H1 (cell line): Measurements from ENCODE around the gene H2AZ1. TPM values are rescaled to one million over a fixed set of nuclear protein-coding genes. Genes with fewer than 3 reads are reported as not detected.
A peak's percentile ranks its signal among the peaks of the same experiment; 100 is the strongest.

Source experiments
- CBX5 ChIP-seq: fragments of 300-800, 300-1000 bp; sonication (generic); IDR thresholded peaks from 2 replicates; pipeline ENCODE4 v1.7.1; 2016; ENCODE audit warnings: antibody characterized with exemption, low read length, low read depth
- CHD1 ChIP-seq: IDR thresholded peaks from 2 replicates; pipeline ENCODE4 v1.6.1; 2012; ENCODE audit warnings: low read depth, low read length, improper control_type of control experiment
- CTBP2 ChIP-seq: IDR thresholded peaks from 2 replicates; pipeline ENCODE4 v1.7.0; 2011; ENCODE audit warnings: borderline replicate concordance, mild to moderate bottlenecking, moderate library complexity, mixed read lengths, low read length; ENCODE audit not compliant: insufficient read depth, insufficient read length
- POU5F1 ChIP-seq: IDR thresholded peaks from 2 replicates; pipeline ENCODE4 v1.6.1; 2011; ENCODE audit warnings: low read depth, mild to moderate bottlenecking, low read length, moderate library complexity
- RNF2 ChIP-seq: fragments of 200-900, 300-1000 bp; sonication (generic); IDR thresholded peaks from 2 replicates; pipeline ENCODE4 v1.7.1; 2016; ENCODE audit warnings: borderline replicate concordance, low read depth, mild to moderate bottlenecking, antibody characterized with exemption, low read length; ENCODE audit not compliant: poor library complexity, severe bottlenecking; ENCODE audit errors: missing control alignments
- SIN3A ChIP-seq, 2 experiments: IDR thresholded peaks in 1 of 2; conservative IDR thresholded peaks in 1 of 2; 2 replicates each; pipeline ENCODE4 v1.6.1; 2011 to 2012; ENCODE audit warnings: low read length in 2 of 2, improper control_type of control experiment in 1 of 2, low read depth in 1 of 2, mild to moderate bottlenecking in 1 of 2
- TBP ChIP-seq: IDR thresholded peaks from 2 replicates; pipeline ENCODE4 v1.6.1; 2011; ENCODE audit warnings: low read depth, low read length, improper control_type of control experiment
- polyA plus RNA-seq, 7 experiments: library from polyadenylated mRNA; depleted of rRNA in 3 of 7; stranded (reverse) in 5 of 7; unstranded in 2 of 7; fragments of >200 nt in 5 of 7; fragments of 200-250 nt in 2 of 7; gene quantifications; 1 replicate in 5 of 7; 2 replicates in 1 of 7; 4 replicates in 1 of 7; pipeline versions ENCODE4 v1.2.1 to v1.2.3, GENCODE V29; 2011 to 2013; ENCODE audit warnings: missing spikeins in 2 of 7, mixed read lengths in 2 of 7
- total RNA-seq: library from RNA; stranded (reverse); fragmentation: NEBNext Ultra II Directional; extraction: Animal tissue kit (Norgen Biotek cat#: 25700); gene quantifications from 2 replicates; pipeline ENCODE4 v1.2.1, GENCODE V29; 2021
- TF ChIP-seq, protein P1 (sequence below): fragments of 300-600 bp; sonication (generic); IDR thresholded peaks from 2 replicates; pipeline ENCODE4 v1.7.1; 2012; ENCODE audit warnings: low read length, moderate library complexity, mild to moderate bottlenecking, inconsistent platforms; ENCODE audit not compliant: insufficient replicate concordance

The H2AZ1 gene
- total and polyA plus RNA-seq, 2 of the 8 experiments (the other 6 are each of a cell fraction or from before 2014, with no cell fraction given) = 831 to 898 TPM

GRCh38 chr4:99949034-99949998 lies 759 bp downstream of the H2AZ1 start (continued):
- no peak; the same call in 1 of the 2 replicates for TF ChIP-seq CHD1
- peak; percentile 73 for TF ChIP-seq TBP
- TF ChIP-seq CTBP2 = no peak
- TF ChIP-seq POU5F1 = no peak
- no peak for TF ChIP-seq CBX5
- TF ChIP-seq RNF2 = no peak
- TF ChIP-seq, protein P1, sequence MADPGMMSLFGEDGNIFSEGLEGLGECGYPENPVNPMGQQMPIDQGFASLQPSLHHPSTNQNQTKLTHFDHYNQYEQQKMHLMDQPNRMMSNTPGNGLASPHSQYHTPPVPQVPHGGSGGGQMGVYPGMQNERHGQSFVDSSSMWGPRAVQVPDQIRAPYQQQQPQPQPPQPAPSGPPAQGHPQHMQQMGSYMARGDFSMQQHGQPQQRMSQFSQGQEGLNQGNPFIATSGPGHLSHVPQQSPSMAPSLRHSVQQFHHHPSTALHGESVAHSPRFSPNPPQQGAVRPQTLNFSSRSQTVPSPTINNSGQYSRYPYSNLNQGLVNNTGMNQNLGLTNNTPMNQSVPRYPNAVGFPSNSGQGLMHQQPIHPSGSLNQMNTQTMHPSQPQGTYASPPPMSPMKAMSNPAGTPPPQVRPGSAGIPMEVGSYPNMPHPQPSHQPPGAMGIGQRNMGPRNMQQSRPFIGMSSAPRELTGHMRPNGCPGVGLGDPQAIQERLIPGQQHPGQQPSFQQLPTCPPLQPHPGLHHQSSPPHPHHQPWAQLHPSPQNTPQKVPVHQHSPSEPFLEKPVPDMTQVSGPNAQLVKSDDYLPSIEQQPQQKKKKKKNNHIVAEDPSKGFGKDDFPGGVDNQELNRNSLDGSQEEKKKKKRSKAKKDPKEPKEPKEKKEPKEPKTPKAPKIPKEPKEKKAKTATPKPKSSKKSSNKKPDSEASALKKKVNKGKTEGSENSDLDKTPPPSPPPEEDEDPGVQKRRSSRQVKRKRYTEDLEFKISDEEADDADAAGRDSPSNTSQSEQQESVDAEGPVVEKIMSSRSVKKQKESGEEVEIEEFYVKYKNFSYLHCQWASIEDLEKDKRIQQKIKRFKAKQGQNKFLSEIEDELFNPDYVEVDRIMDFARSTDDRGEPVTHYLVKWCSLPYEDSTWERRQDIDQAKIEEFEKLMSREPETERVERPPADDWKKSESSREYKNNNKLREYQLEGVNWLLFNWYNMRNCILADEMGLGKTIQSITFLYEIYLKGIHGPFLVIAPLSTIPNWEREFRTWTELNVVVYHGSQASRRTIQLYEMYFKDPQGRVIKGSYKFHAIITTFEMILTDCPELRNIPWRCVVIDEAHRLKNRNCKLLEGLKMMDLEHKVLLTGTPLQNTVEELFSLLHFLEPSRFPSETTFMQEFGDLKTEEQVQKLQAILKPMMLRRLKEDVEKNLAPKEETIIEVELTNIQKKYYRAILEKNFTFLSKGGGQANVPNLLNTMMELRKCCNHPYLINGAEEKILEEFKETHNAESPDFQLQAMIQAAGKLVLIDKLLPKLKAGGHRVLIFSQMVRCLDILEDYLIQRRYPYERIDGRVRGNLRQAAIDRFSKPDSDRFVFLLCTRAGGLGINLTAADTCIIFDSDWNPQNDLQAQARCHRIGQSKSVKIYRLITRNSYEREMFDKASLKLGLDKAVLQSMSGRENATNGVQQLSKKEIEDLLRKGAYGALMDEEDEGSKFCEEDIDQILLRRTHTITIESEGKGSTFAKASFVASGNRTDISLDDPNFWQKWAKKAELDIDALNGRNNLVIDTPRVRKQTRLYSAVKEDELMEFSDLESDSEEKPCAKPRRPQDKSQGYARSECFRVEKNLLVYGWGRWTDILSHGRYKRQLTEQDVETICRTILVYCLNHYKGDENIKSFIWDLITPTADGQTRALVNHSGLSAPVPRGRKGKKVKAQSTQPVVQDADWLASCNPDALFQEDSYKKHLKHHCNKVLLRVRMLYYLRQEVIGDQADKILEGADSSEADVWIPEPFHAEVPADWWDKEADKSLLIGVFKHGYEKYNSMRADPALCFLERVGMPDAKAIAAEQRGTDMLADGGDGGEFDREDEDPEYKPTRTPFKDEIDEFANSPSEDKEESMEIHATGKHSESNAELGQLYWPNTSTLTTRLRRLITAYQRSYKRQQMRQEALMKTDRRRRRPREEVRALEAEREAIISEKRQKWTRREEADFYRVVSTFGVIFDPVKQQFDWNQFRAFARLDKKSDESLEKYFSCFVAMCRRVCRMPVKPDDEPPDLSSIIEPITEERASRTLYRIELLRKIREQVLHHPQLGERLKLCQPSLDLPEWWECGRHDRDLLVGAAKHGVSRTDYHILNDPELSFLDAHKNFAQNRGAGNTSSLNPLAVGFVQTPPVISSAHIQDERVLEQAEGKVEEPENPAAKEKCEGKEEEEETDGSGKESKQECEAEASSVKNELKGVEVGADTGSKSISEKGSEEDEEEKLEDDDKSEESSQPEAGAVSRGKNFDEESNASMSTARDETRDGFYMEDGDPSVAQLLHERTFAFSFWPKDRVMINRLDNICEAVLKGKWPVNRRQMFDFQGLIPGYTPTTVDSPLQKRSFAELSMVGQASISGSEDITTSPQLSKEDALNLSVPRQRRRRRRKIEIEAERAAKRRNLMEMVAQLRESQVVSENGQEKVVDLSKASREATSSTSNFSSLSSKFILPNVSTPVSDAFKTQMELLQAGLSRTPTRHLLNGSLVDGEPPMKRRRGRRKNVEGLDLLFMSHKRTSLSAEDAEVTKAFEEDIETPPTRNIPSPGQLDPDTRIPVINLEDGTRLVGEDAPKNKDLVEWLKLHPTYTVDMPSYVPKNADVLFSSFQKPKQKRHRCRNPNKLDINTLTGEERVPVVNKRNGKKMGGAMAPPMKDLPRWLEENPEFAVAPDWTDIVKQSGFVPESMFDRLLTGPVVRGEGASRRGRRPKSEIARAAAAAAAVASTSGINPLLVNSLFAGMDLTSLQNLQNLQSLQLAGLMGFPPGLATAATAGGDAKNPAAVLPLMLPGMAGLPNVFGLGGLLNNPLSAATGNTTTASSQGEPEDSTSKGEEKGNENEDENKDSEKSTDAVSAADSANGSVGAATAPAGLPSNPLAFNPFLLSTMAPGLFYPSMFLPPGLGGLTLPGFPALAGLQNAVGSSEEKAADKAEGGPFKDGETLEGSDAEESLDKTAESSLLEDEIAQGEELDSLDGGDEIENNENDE = no peak
- TF ChIP-seq SIN3A (conservative IDR thresholded peaks at IDR 0.05 in 1 of 2, IDR thresholded peaks at IDR 0.05 in 1 of 2; ENCODE audit: low read depth in 1 of 2, low read length in 2 of 2) = no peak
